GM12801 (cell line): ENCODE measurements around the gene ZMIZ1.

Experiments
- CTCF ChIP-seq: IDR thresholded peaks from one replicate; pipeline ENCODE4 v1.5.1; 2011; ENCODE audit warnings: control low read depth; ENCODE audit not compliant: insufficient read length; ENCODE audit errors: extremely low read depth

ZMIZ1 gene

GRCh38 chr10:79051766-79052165, 17.0 kb upstream of the ZMIZ1 start:
- no peak for TF ChIP-seq CTCF

GRCh38 chr10:79052291-79053080, 16.3 kb upstream of the ZMIZ1 start:
- no peak for TF ChIP-seq CTCF

GRCh38 chr10:79053081-79053434, 15.7 kb upstream of the ZMIZ1 start:
- no peak for TF ChIP-seq CTCF

GRCh38 chr10:79053481-79054202, 15.1 kb upstream of the ZMIZ1 start:
- TF ChIP-seq CTCF = no peak

- TF ChIP-seq CTCF = no peak
Observed at GRCh38 chr10:79054203-79055099, 14.3 kb upstream of the ZMIZ1 start.

- no peak for TF ChIP-seq CTCF
Observed at GRCh38 chr10:79055100-79055782, 13.5 kb upstream of the ZMIZ1 start.
